ENCODE results near the gene PLEKHG4B.

PLEKHG4B gene

DNA sequence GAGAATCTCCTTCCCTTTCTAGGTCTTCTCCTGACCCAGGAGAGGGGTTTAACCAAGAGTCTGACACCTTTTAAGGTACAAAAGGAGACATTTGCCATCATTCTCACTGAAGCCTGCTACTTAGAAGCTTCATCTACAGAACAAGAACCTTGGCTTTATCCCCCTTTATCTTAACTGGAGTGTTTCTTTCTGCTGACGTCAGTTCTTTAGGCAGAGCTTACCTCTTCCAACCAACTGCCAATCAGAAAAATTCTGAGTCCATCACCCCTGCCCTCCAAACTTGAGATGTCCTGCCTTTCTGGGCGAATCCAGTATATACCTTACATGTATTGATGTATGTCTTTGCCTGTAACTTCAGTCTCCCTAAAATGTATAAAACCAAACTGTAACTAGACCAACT, 37.2 kb downstream of the PLEKHG4B start:
- peaks cover 11% of the 10 kb centered on the region for H3K27me3 Mint-ChIP-seq
- no peak overlapping the region for H3K27ac Mint-ChIP-seq
- peaks cover 4% of the 10 kb centered on the region for H3K36me3 Mint-ChIP-seq
- H3K4me3 Mint-ChIP-seq: no peak overlapping the region
- H3K4me1 Mint-ChIP-seq (ENCODE audit: low read depth): no peaks in the 10 kb centered on the region
- H3K9me3 Mint-ChIP-seq (ENCODE audit: low read depth): peaks cover 12% of the 10 kb centered on the region

DNA sequence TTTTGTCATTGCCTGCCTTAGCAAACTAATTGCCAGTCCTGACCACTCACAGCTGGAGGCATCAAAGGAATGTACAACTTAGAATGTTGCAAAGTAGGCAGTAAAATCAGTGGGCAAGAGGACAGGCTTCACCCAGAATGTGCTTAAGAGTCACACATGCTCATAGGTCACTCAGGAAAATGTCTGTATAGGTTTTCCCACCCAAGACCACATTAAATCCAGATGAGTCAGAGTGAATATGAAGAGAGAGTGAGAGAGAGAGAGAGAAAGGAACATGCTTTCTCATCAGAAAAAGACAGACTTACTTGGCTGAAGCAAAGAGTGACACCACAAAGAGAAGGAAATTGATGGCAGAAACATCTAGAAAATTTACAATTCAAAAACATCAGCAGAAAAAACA, 37.9 kb downstream of the PLEKHG4B start:
- Mint-ChIP-seq H3K27ac (no peak overlapping the region), H3K36me3 (peaks cover 4% of the 10 kb centered on the region), H3K27me3 (peaks cover 11% of the 10 kb centered on the region), H3K4me3 (no peak overlapping the region), H3K9me3 (ENCODE audit: low read depth) (peaks cover 7% of the 10 kb centered on the region), H3K4me1 (ENCODE audit: low read depth) (no peaks in the 10 kb centered on the region)

DNA sequence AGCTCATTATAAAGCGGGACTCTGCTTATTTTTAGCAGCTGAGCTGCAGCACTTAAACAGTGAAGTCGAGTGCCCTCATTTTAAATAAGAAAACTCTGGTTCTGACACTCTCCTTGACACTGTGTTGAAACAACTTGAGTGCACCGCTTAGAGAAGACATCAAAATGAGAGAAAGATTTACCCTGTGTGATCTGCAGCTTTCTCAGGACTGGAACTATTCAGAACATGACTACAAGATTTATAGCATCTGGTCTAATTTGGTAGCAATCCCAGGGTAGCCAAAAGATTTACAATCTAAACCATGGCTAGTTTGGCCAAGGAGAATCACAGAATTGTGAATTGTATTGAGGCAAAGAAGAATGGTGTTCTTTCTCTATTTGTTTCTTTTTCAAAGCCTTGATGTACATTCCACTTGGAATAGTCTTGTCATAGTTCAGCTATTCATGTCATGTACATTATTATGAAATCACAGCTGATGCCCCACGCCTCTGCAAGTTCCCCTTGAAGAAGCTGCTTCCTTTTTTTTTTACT, 38.7 kb downstream of the PLEKHG4B start:
- peaks cover 7% of the 10 kb centered on the region for H3K9me3 Mint-ChIP-seq (ENCODE audit: low read depth)
- no peak overlapping the region for H3K4me3 Mint-ChIP-seq
- no peak overlapping the region for H3K27ac Mint-ChIP-seq
- H3K4me1 Mint-ChIP-seq (ENCODE audit: low read depth): no peaks in the 10 kb centered on the region
- H3K36me3 Mint-ChIP-seq: peaks cover 4% of the 10 kb centered on the region
- H3K27me3 Mint-ChIP-seq: peaks cover 11% of the 10 kb centered on the region

DNA sequence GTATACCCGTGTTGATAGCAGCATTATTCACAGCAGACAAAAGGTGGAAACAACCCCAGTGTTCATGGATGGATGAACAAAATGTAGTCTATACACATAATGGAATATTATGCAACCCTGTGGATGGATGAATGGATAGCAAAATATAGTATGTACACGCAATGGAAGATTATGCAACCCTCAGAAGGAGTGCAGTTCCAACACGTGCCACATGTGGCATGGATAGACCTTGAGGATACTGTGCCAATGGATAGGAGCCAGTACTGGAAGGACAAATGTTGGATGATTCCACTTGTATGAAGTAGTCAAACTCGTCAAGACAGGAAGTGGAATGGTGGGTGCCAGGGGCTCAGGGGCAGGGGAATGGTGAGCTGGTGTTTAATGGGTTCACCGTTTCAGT, 44.9 kb downstream of the PLEKHG4B start:
- Mint-ChIP-seq H3K4me3 (no peak overlapping the region), H3K27me3 (no peaks in the 10 kb centered on the region), H3K36me3 (no peaks in the 10 kb centered on the region), H3K9me3 (ENCODE audit: low read depth) (no peaks in the 10 kb centered on the region), H3K27ac (no peak overlapping the region), H3K4me1 (ENCODE audit: low read depth) (no peaks in the 10 kb centered on the region)

DNA sequence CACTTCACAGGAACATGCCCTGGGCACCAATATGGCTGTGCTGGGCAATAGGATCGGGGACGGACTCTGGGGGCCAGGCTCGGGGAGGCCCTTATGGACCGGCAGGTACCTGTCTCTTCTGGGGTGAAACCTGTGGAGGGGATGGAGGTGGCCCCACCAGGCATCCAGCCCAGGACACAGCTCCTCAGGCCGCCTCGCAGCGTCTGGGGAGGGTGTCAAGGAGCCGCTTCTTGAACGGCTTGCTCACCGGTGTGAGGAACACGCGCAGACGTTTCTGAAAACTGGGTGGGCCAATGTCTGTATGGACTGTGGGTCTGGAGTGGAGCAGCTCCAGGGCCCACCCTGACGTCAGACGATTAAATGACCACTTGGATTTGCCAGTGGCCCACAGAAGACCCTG, 45.8 kb downstream of the PLEKHG4B start:
- Mint-ChIP-seq H3K27ac (no peak overlapping the region), H3K36me3 (no peaks in the 10 kb centered on the region), H3K27me3 (peaks cover 4% of the 10 kb centered on the region), H3K9me3 (ENCODE audit: low read depth) (no peaks in the 10 kb centered on the region), H3K4me1 (ENCODE audit: low read depth) (no peaks in the 10 kb centered on the region), H3K4me3 (no peak overlapping the region)

DNA sequence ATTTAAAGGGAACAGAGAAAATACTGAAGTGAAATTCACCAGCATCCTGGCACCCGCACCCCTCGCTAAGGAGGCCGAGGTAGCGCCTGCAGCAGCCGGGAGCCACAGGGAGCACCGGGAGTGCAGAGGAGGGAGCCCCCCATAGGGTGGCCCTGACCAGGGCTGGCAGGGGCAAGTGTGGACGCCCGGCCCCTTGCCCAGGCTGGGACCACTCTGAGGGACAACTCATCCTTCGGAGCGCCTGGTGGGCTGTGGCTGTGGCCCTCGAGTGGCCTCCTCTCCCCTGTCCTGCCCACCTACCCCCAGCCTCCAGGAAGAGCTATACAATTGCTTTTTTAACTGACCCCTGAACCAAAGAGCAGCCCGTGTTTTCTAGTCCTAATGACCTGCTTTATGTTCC, 47.0 kb downstream of the PLEKHG4B start:
- H3K36me3 Mint-ChIP-seq: no peaks in the 10 kb centered on the region
- peaks cover 6% of the 10 kb centered on the region for H3K27me3 Mint-ChIP-seq
- H3K4me1 Mint-ChIP-seq (ENCODE audit: low read depth): no peaks in the 10 kb centered on the region
- H3K9me3 Mint-ChIP-seq (ENCODE audit: low read depth): no peaks in the 10 kb centered on the region
- H3K4me3 Mint-ChIP-seq: no peak overlapping the region
- H3K27ac Mint-ChIP-seq: no peak overlapping the region

DNA sequence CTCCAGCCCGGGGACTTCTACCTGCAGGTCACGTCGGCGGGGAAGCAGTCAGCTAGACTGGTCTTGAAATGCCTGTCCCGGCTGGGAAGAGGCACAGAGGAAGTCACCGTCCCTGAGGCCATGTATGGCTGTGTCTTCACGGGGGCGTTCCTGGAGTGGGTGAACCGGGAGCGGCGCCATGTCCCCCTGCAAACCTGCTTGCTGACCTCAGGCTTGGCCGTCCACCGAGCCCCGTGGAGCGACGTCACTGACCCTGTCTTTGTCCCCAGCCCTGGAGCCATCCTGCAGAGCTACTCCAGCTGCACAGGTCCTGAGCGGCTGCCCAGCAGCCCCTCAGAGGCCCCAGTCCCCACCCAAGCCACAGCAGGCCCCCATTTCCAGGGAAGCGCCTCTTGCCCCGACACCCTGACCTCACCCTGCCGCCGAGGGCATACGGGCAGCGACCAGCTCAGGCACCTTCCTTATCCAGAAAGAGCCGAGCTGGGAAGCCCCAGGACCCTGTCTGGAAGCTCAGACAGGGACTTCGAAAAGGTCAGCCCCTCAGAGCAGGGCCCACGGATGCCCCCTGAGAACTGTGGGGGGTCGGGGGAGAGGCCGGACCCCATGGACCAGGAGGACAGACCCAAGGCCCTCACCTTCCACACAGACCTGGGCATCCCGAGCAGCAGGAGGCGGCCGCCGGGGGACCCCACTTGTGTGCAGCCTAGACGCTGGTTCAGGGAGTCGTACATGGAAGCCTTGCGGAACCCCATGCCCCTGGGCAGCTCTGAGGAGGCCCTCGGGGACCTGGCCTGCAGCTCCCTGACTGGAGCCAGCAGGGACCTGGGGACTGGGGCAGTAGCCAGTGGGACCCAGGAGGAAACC, 47.8 kb downstream of the PLEKHG4B start:
- no peak overlapping the region for H3K27ac Mint-ChIP-seq
- no peaks in the 10 kb centered on the region for H3K36me3 Mint-ChIP-seq
- H3K4me1 Mint-ChIP-seq (ENCODE audit: low read depth): no peaks in the 10 kb centered on the region
- no peaks in the 10 kb centered on the region for H3K9me3 Mint-ChIP-seq (ENCODE audit: low read depth)
- H3K27me3 Mint-ChIP-seq: peaks cover 6% of the 10 kb centered on the region
- no peak overlapping the region for H3K4me3 Mint-ChIP-seq

DNA sequence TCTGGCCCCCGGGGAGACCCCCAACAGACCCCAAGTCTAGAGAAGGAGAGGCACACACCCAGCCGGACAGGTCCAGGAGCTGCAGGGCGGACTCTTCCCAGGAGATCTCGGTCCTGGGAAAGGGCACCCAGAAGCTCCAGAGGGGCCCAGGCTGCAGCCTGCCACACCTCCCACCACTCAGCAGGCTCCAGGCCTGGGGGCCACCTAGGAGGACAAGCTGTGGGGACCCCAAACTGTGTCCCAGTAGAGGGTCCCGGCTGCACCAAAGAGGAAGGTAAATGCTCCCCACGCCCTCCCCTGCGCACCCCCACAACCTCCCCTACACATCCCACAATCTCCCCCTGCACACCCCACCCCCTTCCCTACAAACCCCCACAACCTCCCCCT, 48.5 kb downstream of the PLEKHG4B start:
- H3K27ac Mint-ChIP-seq: no peak overlapping the region
- H3K9me3 Mint-ChIP-seq (ENCODE audit: low read depth): no peaks in the 10 kb centered on the region
- no peaks in the 10 kb centered on the region for H3K36me3 Mint-ChIP-seq
- H3K4me1 Mint-ChIP-seq (ENCODE audit: low read depth): no peaks in the 10 kb centered on the region
- no peak overlapping the region for H3K4me3 Mint-ChIP-seq
- H3K27me3 Mint-ChIP-seq: peaks cover 6% of the 10 kb centered on the region

DNA sequence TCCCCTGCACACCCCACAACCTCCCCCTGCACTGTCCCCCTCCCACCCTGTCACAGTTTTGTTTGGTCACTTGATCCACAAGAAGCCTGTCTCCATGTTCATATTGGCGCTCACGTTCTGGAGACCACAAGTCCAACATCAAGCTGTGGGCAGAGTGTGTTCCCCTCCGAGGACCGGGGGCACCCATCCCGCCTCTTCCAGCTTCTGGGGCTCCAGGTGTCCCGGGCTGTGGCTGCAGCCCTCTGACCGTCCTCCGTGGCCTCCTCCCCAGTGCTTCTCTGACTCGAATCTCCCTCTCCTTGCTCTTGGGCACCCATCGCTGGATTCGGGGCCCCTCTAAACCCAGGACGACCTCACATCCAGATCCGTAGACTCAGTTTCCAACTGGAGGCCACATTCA, 49.2 kb downstream of the PLEKHG4B start:
- no peak overlapping the region for H3K27ac Mint-ChIP-seq
- no peak overlapping the region for H3K4me3 Mint-ChIP-seq
- H3K36me3 Mint-ChIP-seq: no peaks in the 10 kb centered on the region
- no peaks in the 10 kb centered on the region for H3K4me1 Mint-ChIP-seq (ENCODE audit: low read depth)
- peaks cover 6% of the 10 kb centered on the region for H3K27me3 Mint-ChIP-seq
- no peaks in the 10 kb centered on the region for H3K9me3 Mint-ChIP-seq (ENCODE audit: low read depth)

DNA sequence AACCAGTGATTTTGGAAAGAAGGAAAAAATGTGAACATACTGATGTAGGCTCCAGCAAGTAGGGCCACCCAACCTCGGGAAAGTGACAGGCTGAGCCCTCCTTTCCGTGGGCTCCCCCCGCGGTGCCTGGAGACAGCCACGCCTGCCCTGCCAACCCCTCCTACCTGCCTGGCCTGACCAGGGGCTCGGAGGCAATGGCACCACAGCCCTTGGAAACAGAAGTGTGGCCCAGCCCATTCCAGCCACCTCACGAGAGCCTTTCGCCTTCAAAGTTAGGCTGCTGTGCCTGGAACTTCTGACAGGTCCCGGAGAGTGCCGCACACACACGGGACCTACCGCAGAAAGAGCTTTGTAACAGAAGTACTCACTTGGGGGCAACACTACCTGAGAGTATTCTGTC, 49.8 kb downstream of the PLEKHG4B start:
- Mint-ChIP-seq H3K4me1 (ENCODE audit: low read depth) (no peaks in the 10 kb centered on the region), H3K9me3 (ENCODE audit: low read depth) (peaks cover under 1% of the 10 kb centered on the region), H3K27me3 (peaks cover 6% of the 10 kb centered on the region), H3K27ac (no peak overlapping the region), H3K4me3 (no peak overlapping the region), H3K36me3 (no peaks in the 10 kb centered on the region)

DNA sequence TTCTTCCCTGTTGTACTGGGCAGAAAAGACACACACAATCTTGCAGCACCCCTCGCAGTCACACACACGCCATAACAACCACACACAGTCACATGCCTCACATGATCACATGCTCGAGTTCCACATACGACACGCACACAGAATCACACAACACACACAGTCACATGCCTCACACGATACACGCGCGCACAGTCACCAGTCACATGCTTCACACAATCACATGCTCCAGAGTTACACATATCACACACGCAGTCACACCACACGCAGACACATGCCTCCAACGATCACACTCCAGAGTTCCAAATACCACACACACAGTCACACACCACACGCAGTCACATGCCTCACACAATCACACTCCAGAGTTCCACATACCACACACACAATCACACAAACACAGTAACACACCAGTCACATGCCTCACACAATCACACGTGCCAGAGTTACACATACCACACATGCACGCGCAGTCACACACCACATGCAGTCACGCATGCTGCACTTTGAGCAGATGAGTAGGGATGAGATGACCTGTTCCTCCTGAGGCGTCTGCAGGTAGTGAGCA, 50.4 kb downstream of the PLEKHG4B start:
- Mint-ChIP-seq H3K27me3 (peaks cover 6% of the 10 kb centered on the region), H3K4me1 (ENCODE audit: low read depth) (no peaks in the 10 kb centered on the region), H3K9me3 (ENCODE audit: low read depth) (peaks cover 7% of the 10 kb centered on the region), H3K27ac (no peak overlapping the region), H3K4me3 (no peak overlapping the region), H3K36me3 (no peaks in the 10 kb centered on the region)

DNA sequence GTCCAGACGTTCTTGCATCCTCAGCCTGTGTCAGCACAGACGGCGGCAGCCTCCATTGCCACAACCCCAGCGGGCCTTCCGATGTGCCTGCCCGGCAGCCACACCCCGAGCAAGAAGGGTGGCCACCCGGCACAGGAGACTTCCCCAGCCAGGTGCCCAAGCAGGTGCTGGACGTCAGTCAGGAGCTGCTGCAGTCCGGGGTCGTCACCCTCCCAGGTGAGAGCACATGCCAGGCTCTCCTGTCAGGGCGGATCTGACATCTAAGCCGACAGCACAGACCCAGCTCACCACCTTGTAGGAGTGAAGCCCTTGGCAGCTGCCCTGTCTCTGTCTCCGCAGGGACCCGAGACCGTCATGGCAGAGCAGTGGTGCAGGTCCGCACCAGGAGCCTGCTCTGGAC, 51.1 kb downstream of the PLEKHG4B start:
- Mint-ChIP-seq H3K27me3 (peaks cover 11% of the 10 kb centered on the region), H3K4me1 (ENCODE audit: low read depth) (no peaks in the 10 kb centered on the region), H3K27ac (no peak overlapping the region), H3K9me3 (ENCODE audit: low read depth) (peaks cover 14% of the 10 kb centered on the region), H3K36me3 (no peaks in the 10 kb centered on the region), H3K4me3 (no peak overlapping the region)

DNA sequence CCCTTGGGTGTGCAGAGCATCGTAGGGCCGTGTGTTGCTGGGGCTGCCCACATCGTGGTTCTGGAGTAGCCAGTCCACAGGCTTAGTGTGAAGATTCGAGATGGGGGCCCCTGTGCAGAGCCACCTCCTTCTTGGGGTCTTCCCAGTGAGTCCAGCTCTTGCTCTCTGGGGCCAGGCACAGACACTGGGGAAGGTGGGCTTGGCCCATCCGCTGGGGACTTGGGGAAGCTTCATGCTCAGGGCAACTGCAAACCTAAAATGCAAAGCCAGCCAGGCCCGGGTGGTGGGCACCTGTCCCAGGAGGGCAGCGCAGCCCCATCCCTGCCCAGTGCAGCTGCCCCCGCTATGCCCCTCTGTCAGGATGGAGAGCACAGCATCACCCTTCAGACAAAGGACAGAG, 53.0 kb downstream of the PLEKHG4B start:
- no peaks in the 10 kb centered on the region for H3K36me3 Mint-ChIP-seq
- peaks cover 23% of the 10 kb centered on the region for H3K9me3 Mint-ChIP-seq (ENCODE audit: low read depth)
- H3K4me1 Mint-ChIP-seq (ENCODE audit: low read depth): no peaks in the 10 kb centered on the region
- H3K27ac Mint-ChIP-seq: no peak overlapping the region
- peaks cover 11% of the 10 kb centered on the region for H3K27me3 Mint-ChIP-seq
- no peak overlapping the region for H3K4me3 Mint-ChIP-seq

DNA sequence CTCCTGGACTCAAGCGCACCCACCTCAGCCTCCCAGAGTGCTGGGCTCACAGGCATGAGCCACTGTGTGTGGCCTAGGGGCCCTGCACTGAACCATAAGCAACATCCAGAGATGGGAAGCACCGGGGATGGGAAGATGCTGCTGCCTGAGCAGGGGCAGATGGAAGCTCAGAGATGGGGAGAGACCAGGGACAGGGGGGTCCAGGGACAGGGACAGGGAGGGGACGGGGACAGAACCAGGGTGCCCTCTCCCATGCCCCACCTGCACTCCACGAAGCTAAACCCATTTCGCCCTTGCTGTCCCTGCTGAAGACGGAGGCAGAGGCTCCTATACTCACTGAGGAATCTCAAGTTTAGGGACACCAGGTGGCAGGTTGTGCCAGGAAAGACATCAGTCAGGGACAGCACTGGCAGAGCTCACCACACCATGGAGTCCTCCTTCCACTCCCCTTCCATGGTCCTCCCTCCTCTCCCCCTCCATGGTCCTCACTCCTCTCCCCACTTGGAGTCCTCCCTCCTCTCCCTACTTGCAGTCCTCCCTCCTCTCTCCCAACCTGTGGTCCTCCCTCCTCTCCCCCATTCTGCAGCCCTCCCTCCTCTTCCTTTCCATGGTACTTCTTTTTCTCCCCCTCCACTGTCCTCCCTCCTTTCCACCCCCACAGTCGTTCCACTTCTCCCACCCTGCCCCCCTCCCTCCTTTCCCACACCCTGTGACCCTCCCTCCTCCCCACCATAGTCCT, 53.8 kb downstream of the PLEKHG4B start:
- no peak overlapping the region for H3K27ac Mint-ChIP-seq
- H3K27me3 Mint-ChIP-seq: peaks cover 11% of the 10 kb centered on the region
- no peaks in the 10 kb centered on the region for H3K4me1 Mint-ChIP-seq (ENCODE audit: low read depth)
- H3K9me3 Mint-ChIP-seq (ENCODE audit: low read depth): peaks cover 23% of the 10 kb centered on the region
- H3K36me3 Mint-ChIP-seq: no peaks in the 10 kb centered on the region
- no peak overlapping the region for H3K4me3 Mint-ChIP-seq

DNA sequence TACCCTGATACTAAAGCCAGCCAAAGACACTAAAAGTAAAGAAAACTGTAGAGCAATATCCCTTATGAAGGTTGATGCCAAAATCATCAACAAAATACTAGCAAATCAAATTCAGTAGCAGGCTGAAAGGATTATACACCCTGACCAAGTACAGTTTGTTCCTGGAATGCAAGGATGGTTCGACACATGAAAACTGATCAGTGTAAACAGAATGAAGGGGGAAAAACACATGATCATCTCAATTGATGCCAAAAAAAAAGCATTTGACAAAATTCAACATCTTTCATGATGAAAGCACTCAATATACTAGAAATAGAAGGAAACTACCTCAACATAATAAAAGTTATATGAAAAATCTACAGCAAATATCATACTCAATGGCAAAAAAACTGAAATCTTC, 55.8 kb downstream of the PLEKHG4B start:
- Mint-ChIP-seq H3K27me3 (peaks cover 7% of the 10 kb centered on the region), H3K4me1 (ENCODE audit: low read depth) (no peaks in the 10 kb centered on the region), H3K36me3 (no peaks in the 10 kb centered on the region), H3K4me3 (no peak overlapping the region), H3K9me3 (ENCODE audit: low read depth) (peaks cover 23% of the 10 kb centered on the region), H3K27ac (no peak overlapping the region)
